H9 (cell line): ENCODE measurements around the gene IL32. TPM values are rescaled to one million over a fixed set of nuclear protein-coding genes. Genes with fewer than 3 reads are reported as not detected.

Experiments used
- DNase-seq: peaks from one replicate; pipeline ENCODE4 v3.0.0-alpha.2; 2017
- H2AFZ ChIP-seq: one replicate; pipeline ENCODE4 v1.6.1; 2013; ENCODE audit warnings: mild to moderate bottlenecking, low read length, control low read depth, moderate library complexity
- H2AK5ac ChIP-seq: 2 replicates; pipeline ENCODE4 v1.6.1; 2013; ENCODE audit warnings: low read length, control low read depth, mixed read lengths; ENCODE audit not compliant: insufficient read length
- H2BK120ac ChIP-seq: one replicate; pipeline ENCODE4 v1.6.1; 2013; ENCODE audit warnings: low read depth, mild to moderate bottlenecking, low read length, control low read depth, inconsistent platforms; ENCODE audit not compliant: poor library complexity, severe bottlenecking
- H2BK12ac ChIP-seq: 2 replicates; pipeline ENCODE4 v1.6.1; 2013; ENCODE audit warnings: low read length, control low read depth, mixed read lengths, low read depth; ENCODE audit not compliant: insufficient read length
- H2BK15ac ChIP-seq: 2 replicates; pipeline ENCODE4 v1.6.1; 2013; ENCODE audit warnings: low read depth, low read length, control low read depth
- H2BK20ac ChIP-seq: one replicate; pipeline ENCODE4 v1.6.1; 2013; ENCODE audit warnings: low read depth, mild to moderate bottlenecking, low read length, control low read depth, inconsistent platforms; ENCODE audit not compliant: poor library complexity, severe bottlenecking
- H2BK5ac ChIP-seq: 2 replicates; pipeline ENCODE4 v1.6.1; 2013; ENCODE audit warnings: low read length, control low read depth, mixed read lengths; ENCODE audit not compliant: insufficient read length
- H3K14ac ChIP-seq: 2 replicates; pipeline ENCODE4 v1.6.1; 2013; ENCODE audit warnings: low read length, control low read depth; ENCODE audit not compliant: insufficient read depth
- H3K18ac ChIP-seq: 2 replicates; pipeline ENCODE4 v1.6.1; 2013; ENCODE audit warnings: low read depth, mild to moderate bottlenecking, mixed read lengths, low read length, control low read depth; ENCODE audit not compliant: insufficient read length
- H3K23ac ChIP-seq: 2 replicates; pipeline ENCODE4 v1.6.1; 2013; ENCODE audit warnings: low read length, control low read depth, mixed read lengths, low read depth; ENCODE audit not compliant: insufficient read length
- H3K23me2 ChIP-seq: 2 replicates; pipeline ENCODE4 v1.6.1; 2013; ENCODE audit warnings: low read depth, mild to moderate bottlenecking, mixed read lengths, low read length, control low read depth; ENCODE audit not compliant: insufficient read length, poor library complexity, severe bottlenecking
- H3K27ac ChIP-seq: 2 replicates; pipeline ENCODE4 v1.5.1; 2013; ENCODE audit warnings: low read length, control low read depth, mixed read lengths, low read depth; ENCODE audit not compliant: insufficient read length
- H3K27me3 ChIP-seq: 2 replicates; pipeline ENCODE4 v1.6.1; 2013; ENCODE audit warnings: low read length, control low read depth, inconsistent platforms; ENCODE audit not compliant: insufficient read depth
- H3K4ac ChIP-seq: 2 replicates; pipeline ENCODE4 v1.6.1; 2013; ENCODE audit warnings: low read depth, mild to moderate bottlenecking, control low read depth, inconsistent platforms, low read length, moderate library complexity
- H3K4me1 ChIP-seq: 2 replicates; pipeline ENCODE4 v1.6.1; 2013; ENCODE audit warnings: low read length, control low read depth, inconsistent platforms; ENCODE audit not compliant: insufficient read depth
- H3K4me2 ChIP-seq: 2 replicates; pipeline ENCODE4 v1.6.1; 2013; ENCODE audit warnings: low read length, control low read depth, mixed read lengths; ENCODE audit not compliant: insufficient read length, insufficient read depth
- H3K56ac ChIP-seq: 2 replicates; pipeline ENCODE4 v1.6.1; 2013; ENCODE audit warnings: low read depth, mild to moderate bottlenecking, mixed read lengths, low read length, control low read depth; ENCODE audit not compliant: insufficient read length
- H3K79me1 ChIP-seq: 2 replicates; pipeline ENCODE4 v1.6.1; 2013; ENCODE audit warnings: low read depth, mild to moderate bottlenecking, moderate library complexity, low read length, control low read depth, inconsistent platforms; ENCODE audit not compliant: insufficient read depth, poor library complexity, severe bottlenecking
- H3K79me2 ChIP-seq: 2 replicates; pipeline ENCODE4 v1.6.1; 2013; ENCODE audit warnings: low read length, control low read depth, inconsistent platforms; ENCODE audit not compliant: insufficient read depth
- H3K9ac ChIP-seq: 2 replicates; pipeline ENCODE4 v1.6.1; 2013; ENCODE audit warnings: low read length, control low read depth, mixed read lengths; ENCODE audit not compliant: insufficient read length; ENCODE audit errors: extremely low read depth
- H3K9me3 ChIP-seq: one replicate; pipeline ENCODE4 v1.6.1; 2013; ENCODE audit warnings: low read depth, low read length, inconsistent platforms; ENCODE audit not compliant: control insufficient read depth
- H3T11ph ChIP-seq: one replicate; pipeline ENCODE4 v1.6.1; 2013; ENCODE audit warnings: mild to moderate bottlenecking, low read length, control low read depth, inconsistent platforms
- H4K20me1 ChIP-seq: one replicate; pipeline ENCODE4 v1.6.1; 2013; ENCODE audit not compliant: control insufficient read depth, insufficient read length, insufficient read depth
- H4K5ac ChIP-seq: 2 replicates; pipeline ENCODE4 v1.6.1; 2013; ENCODE audit warnings: low read depth, mild to moderate bottlenecking, mixed read lengths, low read length, control low read depth; ENCODE audit not compliant: insufficient read length
- H4K8ac ChIP-seq: replicated peaks from 2 replicates; pipeline ENCODE4 v1.6.1; 2013; ENCODE audit warnings: low read length, control low read depth, mixed read lengths, low read depth; ENCODE audit not compliant: insufficient read length
- H4K91ac ChIP-seq: 2 replicates; pipeline ENCODE4 v1.6.1; 2013; ENCODE audit warnings: low read depth, mild to moderate bottlenecking, moderate library complexity, mixed read lengths, low read length, control low read depth; ENCODE audit not compliant: insufficient read length
- H3K27ac Mint-ChIP-seq, 3 experiments: 2 replicates in 2 of 3; 3 replicates in 1 of 3; pipeline ENCODE4 v1.8.0; 2020 to 2021; ENCODE audit warnings: mixed read lengths in 3 of 3, mild to moderate bottlenecking in 1 of 3, moderate library complexity in 1 of 3
- H3K27me3 Mint-ChIP-seq: 2 replicates; pipeline ENCODE4 v1.8.0; 2021; ENCODE audit warnings: low read depth, mild to moderate bottlenecking, moderate library complexity, mixed read lengths
- H3K36me3 Mint-ChIP-seq, 3 experiments: 2 replicates in 2 of 3; 3 replicates in 1 of 3; pipeline ENCODE4 v1.8.0; 2020 to 2021; ENCODE audit warnings: low read depth in 3 of 3, mixed read lengths in 3 of 3; ENCODE audit not compliant: insufficient read depth in 1 of 3
- H3K4me1 Mint-ChIP-seq, 2 experiments: 2 replicates each; pipeline ENCODE4 v1.8.0; 2020; ENCODE audit warnings: mixed read lengths in 2 of 2
- H3K4me3 Mint-ChIP-seq, 2 experiments: 2 replicates in 1 of 2; 3 replicates in 1 of 2; pipeline ENCODE4 v1.8.0; 2020 to 2021; ENCODE audit warnings: mild to moderate bottlenecking in 2 of 2, mixed read lengths in 2 of 2, moderate library complexity in 1 of 2
- H3K9me3 Mint-ChIP-seq, 2 experiments: 2 replicates in 1 of 2; 3 replicates in 1 of 2; pipeline ENCODE4 v1.8.0; 2020; ENCODE audit warnings: mild to moderate bottlenecking in 2 of 2, mixed read lengths in 2 of 2, moderate library complexity in 1 of 2
- CTCF ChIP-seq: fragments of 200-600 bp; sonication (generic); conservative IDR thresholded peaks from 3 replicates; pipeline ENCODE4 v1.8.0; 2021; ENCODE audit warnings: antibody characterized with exemption, mild to moderate bottlenecking
- WGBS: extraction: QIAGEN DNeasy Blood & Tissue Kit; methylation state at CpG from one replicate; pipeline ENCODE4 v1.1.7; 2013; ENCODE audit warnings: missing lambda C conversion rate, low lambda C conversion rate, mixed read lengths; ENCODE audit not compliant: insufficient read length; ENCODE audit errors: extremely low coverage; 5-methylcytosine and 5-hydroxymethylcytosine counted together
- total RNA-seq: library from RNA; stranded (reverse); gene quantifications from 2 replicates; pipeline ENCODE4 v1.2.1, GENCODE V29; 2021

Gene IL32
- total RNA-seq, 1 experiment from 2014 or later, result 2.0 TPM

GRCh38 chr16:3022684-3023414, 42.6 kb upstream of the IL32 start:
- H3K4me1 Mint-ChIP-seq, result peaks cover 24 to 52% of the 10 kb centered on the region in 2 experiments
- no peak for TF ChIP-seq CTCF
- H3K9me3 Mint-ChIP-seq, result no peaks in the 10 kb centered on the region; a peak in 2 of 5 replicates
- H3K79me1 ChIP-seq, result no peaks in the 10 kb centered on the region
- H2BK5ac ChIP-seq, result peak overlapping the region; percentile 43
- no peaks in the 10 kb centered on the region for H4K20me1 ChIP-seq
- H2AK5ac ChIP-seq, result no peak overlapping the region
- peaks cover 15 to 42% (median 32%) of the 10 kb centered on the region in 3 experiments for H3K36me3 Mint-ChIP-seq
- no peak overlapping the region for H4K91ac ChIP-seq
- no peak overlapping the region for H2BK15ac ChIP-seq
- H3K27me3 Mint-ChIP-seq, result peaks cover 9% of the 10 kb centered on the region
- peak overlapping the region; percentile 93 to 96 for H3K4me3 Mint-ChIP-seq
- no peak overlapping the region for H2AFZ ChIP-seq
- WGBS, result no CpG with 5 or more reads among the region's 8 CpGs
- H3K23ac ChIP-seq, result no peak overlapping the region
- peak overlapping the region; percentile 98 to 100 (median 99) for H3K27ac Mint-ChIP-seq
- DNase-seq, result no peak
- peak overlapping the region; percentile 51 for H3K4me2 ChIP-seq
- no peaks in the 10 kb centered on the region for H3K9me3 ChIP-seq
- peaks cover 26% of the 10 kb centered on the region for H3K23me2 ChIP-seq
- H3K4me1 ChIP-seq, result peaks cover 2% of the 10 kb centered on the region; the same call in 1 of the 2 replicates
- H3K14ac ChIP-seq, result no peak overlapping the region; the same call in 1 of the 2 replicates
- no peak overlapping the region for H4K8ac ChIP-seq
- H2BK12ac ChIP-seq, result peak overlapping the region; percentile 48
- H2BK20ac ChIP-seq, result no peak overlapping the region
- H3T11ph ChIP-seq, result no peak overlapping the region
- H4K5ac ChIP-seq, result no peak overlapping the region
- no peak overlapping the region for H2BK120ac ChIP-seq
- H3K56ac ChIP-seq, result no peak overlapping the region
- H3K27ac ChIP-seq, result peak overlapping the region; percentile 66
- H3K27me3 ChIP-seq, result no peaks in the 10 kb centered on the region
- H3K9ac ChIP-seq, result peak overlapping the region; percentile 21
- H3K18ac ChIP-seq, result peak overlapping the region; percentile 27
- H3K4ac ChIP-seq, result no peak overlapping the region
- H3K79me2 ChIP-seq, result no peaks in the 10 kb centered on the region; the same call in 1 of the 2 replicates
